H7 (cell line): ENCODE results near the gene ZP2. TPM values are rescaled to one million over a fixed set of nuclear protein-coding genes. Genes with fewer than 3 reads are reported as not detected.
A peak's percentile ranks its signal among the peaks of the same experiment; 100 is the strongest.
"Not testable (repeated sequence)": the region's sequence is repeated elsewhere in the genome, so short reads cannot be mapped to it uniquely, and the experiment has no call there.

ENCODE experiments used
- DNase-seq: peaks from one replicate; pipeline ENCODE4 v3.0.0; 2012
- H3K27me3 ChIP-seq: 2 replicates; pipeline ENCODE4 v1.6.0; 2011; ENCODE audit warnings: mild to moderate bottlenecking, low read length; ENCODE audit not compliant: control insufficient read depth, insufficient read depth
- H3K36me3 ChIP-seq: replicated peaks from 2 replicates; pipeline ENCODE4 v1.5.1; 2011; ENCODE audit warnings: low read length; ENCODE audit not compliant: control insufficient read depth, insufficient read depth
- H3K4me3 ChIP-seq: 2 replicates; pipeline ENCODE4 v1.5.1; 2011; ENCODE audit warnings: low read depth, mild to moderate bottlenecking, control low read depth, low read length, moderate library complexity; ENCODE audit not compliant: insufficient read depth
- total RNA-seq: library from RNA; depleted of rRNA; stranded (reverse); fragments of >200 nt; shearing (Covaris generic); gene quantifications from 2 replicates; pipeline ENCODE4 v1.2.3, GENCODE V29; 2014

ZP2 gene
- total RNA-seq, 1 experiment from 2014 or later, result not detected

GRCh38 chr16:21172650-21173049 lies 38.7 kb downstream of the ZP2 start:
- H3K27me3 ChIP-seq, result no peaks in the 10 kb centered on the region
- no peak for DNase-seq
- peaks cover 19% of the 10 kb centered on the region for H3K36me3 ChIP-seq
- H3K4me3 ChIP-seq, result no peak overlapping the region

GRCh38 chr16:21170116-21170515 lies 41.3 kb downstream of the ZP2 start:
- H3K4me3 ChIP-seq, H3K27me3 ChIP-seq, DNase-seq: not testable (repeated sequence)
- peaks cover 22% of the 10 kb centered on the region for H3K36me3 ChIP-seq

- H3K4me3 ChIP-seq, result no peak overlapping the region
- H3K27me3 ChIP-seq, result no peaks in the 10 kb centered on the region
- no peak for DNase-seq
- H3K36me3 ChIP-seq, result peaks cover 20% of the 10 kb centered on the region
Measured at GRCh38 chr16:21169249-21169981, 42.0 kb downstream of the ZP2 start.

GRCh38 chr16:21167929-21168602 lies 43.3 kb downstream of the ZP2 start:
- H3K4me3 ChIP-seq, result no peak overlapping the region
- no peaks in the 10 kb centered on the region for H3K27me3 ChIP-seq
- no peak for DNase-seq
- H3K36me3 ChIP-seq, result peaks cover 21% of the 10 kb centered on the region

- H3K4me3 ChIP-seq, result no peak overlapping the region
- no peak for DNase-seq
- H3K36me3 ChIP-seq, result peaks cover 23% of the 10 kb centered on the region
- H3K27me3 ChIP-seq, result no peaks in the 10 kb centered on the region
Measured at GRCh38 chr16:21167360-21167759, 44.0 kb downstream of the ZP2 start.

GRCh38 chr16:21166561-21166961 lies 44.8 kb downstream of the ZP2 start:
- Histone ChIP-seq H3K4me3 (no peak overlapping the region), H3K27me3 (no peaks in the 10 kb centered on the region), H3K36me3 (peaks cover 23% of the 10 kb centered on the region)
- DNase-seq, result no peak

GRCh38 chr16:21164521-21165168 lies 46.7 kb downstream of the ZP2 start:
- peaks cover 17% of the 10 kb centered on the region for H3K36me3 ChIP-seq
- DNase-seq, result no peak
- no peaks in the 10 kb centered on the region; the same call in 1 of the 2 replicates for H3K27me3 ChIP-seq
- H3K4me3 ChIP-seq, result no peak overlapping the region

GRCh38 chr16:21163576-21163975 lies 47.8 kb downstream of the ZP2 start:
- H3K36me3 ChIP-seq, result peaks cover 17% of the 10 kb centered on the region

GRCh38 chr16:21162661-21163151 lies 48.7 kb downstream of the ZP2 start:
- H3K36me3 ChIP-seq, result peaks cover 17% of the 10 kb centered on the region
- DNase-seq, result no peak
- H3K4me3 ChIP-seq, result no peak overlapping the region
- H3K27me3 ChIP-seq, result peaks cover 3% of the 10 kb centered on the region

More at GRCh38 chr16:21163576-21163975, 47.8 kb downstream of the ZP2 start:
- H3K4me3 ChIP-seq, result no peak overlapping the region
- no peak for DNase-seq
- H3K27me3 ChIP-seq, result no peaks in the 10 kb centered on the region; the same call in 1 of the 2 replicates

- Histone ChIP-seq H3K27me3 (peaks cover 4% of the 10 kb centered on the region), H3K36me3 (peaks cover 11% of the 10 kb centered on the region), H3K4me3 (no peak overlapping the region)
- no peak for DNase-seq
Measured at GRCh38 chr16:21161211-21161610, 50.2 kb downstream of the ZP2 start.

GRCh38 chr16:21160276-21160675 lies 51.1 kb downstream of the ZP2 start:
- DNase-seq, result no peak
- H3K36me3 ChIP-seq, result peaks cover 11% of the 10 kb centered on the region

GRCh38 chr16:21159281-21159951 lies 52.0 kb downstream of the ZP2 start:
- Histone ChIP-seq H3K27me3 (peaks cover 4% of the 10 kb centered on the region), H3K4me3 (peak overlapping the region; percentile 83), H3K36me3 (peaks cover 11% of the 10 kb centered on the region)
- peak; percentile 83 for DNase-seq

More at GRCh38 chr16:21160276-21160675, 51.1 kb downstream of the ZP2 start:
- peaks cover 4% of the 10 kb centered on the region for H3K27me3 ChIP-seq
- no peak overlapping the region for H3K4me3 ChIP-seq

- peak within 1 kb of the TSS; percentile 83 for H3K4me3 ChIP-seq
- H3K27me3 ChIP-seq, result peaks cover 4% of the 10 kb centered on the region
- peak; percentile 94 for DNase-seq
Measured at GRCh38 chr16:21158208-21159110, 52.9 kb downstream of the ZP2 start, which contains the start of gene LDAF1. Gene LDAF1, plus strand, starts transcription at chr16:21158674. Its CDS starts 2,509 bp downstream, at chr16:21161183.

More at GRCh38 chr16:21158208-21159110, 52.9 kb downstream of the ZP2 start, which contains the start of gene LDAF1:
- H3K36me3 ChIP-seq, result peaks cover 9% of the 10 kb centered on the region
